ENCODE measurements around the gene KRT35.
A peak's percentile ranks its signal among the peaks of the same experiment; 100 is the strongest.

KRT35 gene

GRCh38 chr17:41511716-41512115 lies 30.8 kb upstream of the KRT35 start:
- DNase-seq = no peak

- DNase-seq = peak in 1 of 14 donors; percentile 6
These were observed 30.2 kb upstream of the KRT35 start for GRCh38 chr17:41511116-41511515.

GRCh38 chr17:41510251-41511065 lies 29.5 kb upstream of the KRT35 start:
- peak in 1 of 14 donors; percentile 61 for DNase-seq

GRCh38 chr17:41507315-41507880 lies 26.4 kb upstream of the KRT35 start:
- DNase-seq = no peak

GRCh38 chr17:41505809-41506767 lies 25.1 kb upstream of the KRT35 start:
- DNase-seq = no peak

GRCh38 chr17:41505007-41505808 lies 24.3 kb upstream of the KRT35 start, which contains the start of gene KRT13:
TSS of gene KRT13 (minus strand) at chr17:41505612. CDS start at chr17:41505550, 62 bp downstream.
- no peak for DNase-seq

- no peak for DNase-seq
These were observed 23.5 kb upstream of the KRT35 start for GRCh38 chr17:41504246-41504977.

- DNase-seq = no peak
These were observed 22.3 kb upstream of the KRT35 start for GRCh38 chr17:41503202-41503601.

- DNase-seq = no peak
These were observed 19.4 kb upstream of the KRT35 start for GRCh38 chr17:41500131-41500911.

GRCh38 chr17:41499714-41500113 lies 18.8 kb upstream of the KRT35 start:
- DNase-seq = no peak

GRCh38 chr17:41498276-41498675 lies 17.3 kb upstream of the KRT35 start:
- no peak for DNase-seq

- DNase-seq = peak in 3 of 14 donors; percentile 2 to 26 (median 4)
These were observed 16.0 kb upstream of the KRT35 start for GRCh38 chr17:41496803-41497484.

- DNase-seq = no peak
These were observed 13.6 kb upstream of the KRT35 start for GRCh38 chr17:41494524-41494923.

GRCh38 chr17:41492771-41493170 lies 11.8 kb upstream of the KRT35 start:
- peak in 1 of 14 donors; percentile 3 for DNase-seq

- peak in 2 of 14 donors; percentile 6 to 9 for DNase-seq
These were observed 11.4 kb upstream of the KRT35 start for GRCh38 chr17:41492351-41492750.

- no peak for DNase-seq
These were observed 10.5 kb upstream of the KRT35 start for GRCh38 chr17:41491476-41491875.

- DNase-seq = no peak
These were observed 9.3 kb upstream of the KRT35 start for GRCh38 chr17:41490000-41490990.

- DNase-seq = no peak
These were observed 8.6 kb upstream of the KRT35 start, which contains the start of gene KRT36 for GRCh38 chr17:41489531-41489930. TSS of gene KRT36 (minus strand) at chr17:41489910. CDS start at chr17:41489864, 46 bp downstream.

Data from C1 segment of cervical spinal cord (tissue), 14 donors.